MM.1S (cell line): ENCODE data around the gene GRHL3.

Experiments used
- EZH2phosphoT487 ChIP-seq: fragments of 300-600 bp; sonication (generic); IDR thresholded peaks from 2 replicates; pipeline ENCODE4 v1.6.1; 2018; ENCODE audit warnings: antibody characterized with exemption, low read length
- TF ChIP-seq, protein P1 (sequence below): fragments of 300-600 bp; sonication (generic); IDR thresholded peaks from 2 replicates; pipeline ENCODE4 v1.5.1; 2016; ENCODE audit warnings: antibody characterized with exemption, low read length, mixed read lengths

DNA sequence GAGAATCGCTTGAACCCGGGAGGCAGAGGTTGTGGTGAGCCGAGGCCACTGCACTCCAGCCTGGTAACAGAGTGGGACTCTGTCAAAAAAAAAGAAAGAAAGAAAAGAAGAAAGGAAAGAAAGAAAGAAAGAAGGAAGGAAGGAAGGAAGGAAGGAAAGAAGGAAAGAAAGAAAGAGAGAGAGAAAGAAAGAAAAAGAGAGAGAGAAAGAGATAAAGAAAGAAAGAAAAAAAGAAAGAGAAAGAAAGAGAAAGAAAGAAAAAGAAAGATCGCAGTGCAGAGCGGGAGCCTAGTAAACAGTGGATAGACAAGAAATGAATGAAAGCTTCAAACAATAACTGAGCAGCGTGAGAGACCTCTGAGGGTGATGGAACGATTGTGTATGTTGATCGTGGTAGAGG is 20.6 kb upstream of the GRHL3 start:
- no peak for TF ChIP-seq EZH2phosphoT487
- TF ChIP-seq, protein P1, sequence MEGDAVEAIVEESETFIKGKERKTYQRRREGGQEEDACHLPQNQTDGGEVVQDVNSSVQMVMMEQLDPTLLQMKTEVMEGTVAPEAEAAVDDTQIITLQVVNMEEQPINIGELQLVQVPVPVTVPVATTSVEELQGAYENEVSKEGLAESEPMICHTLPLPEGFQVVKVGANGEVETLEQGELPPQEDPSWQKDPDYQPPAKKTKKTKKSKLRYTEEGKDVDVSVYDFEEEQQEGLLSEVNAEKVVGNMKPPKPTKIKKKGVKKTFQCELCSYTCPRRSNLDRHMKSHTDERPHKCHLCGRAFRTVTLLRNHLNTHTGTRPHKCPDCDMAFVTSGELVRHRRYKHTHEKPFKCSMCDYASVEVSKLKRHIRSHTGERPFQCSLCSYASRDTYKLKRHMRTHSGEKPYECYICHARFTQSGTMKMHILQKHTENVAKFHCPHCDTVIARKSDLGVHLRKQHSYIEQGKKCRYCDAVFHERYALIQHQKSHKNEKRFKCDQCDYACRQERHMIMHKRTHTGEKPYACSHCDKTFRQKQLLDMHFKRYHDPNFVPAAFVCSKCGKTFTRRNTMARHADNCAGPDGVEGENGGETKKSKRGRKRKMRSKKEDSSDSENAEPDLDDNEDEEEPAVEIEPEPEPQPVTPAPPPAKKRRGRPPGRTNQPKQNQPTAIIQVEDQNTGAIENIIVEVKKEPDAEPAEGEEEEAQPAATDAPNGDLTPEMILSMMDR = no peak
